ENCODE measurements around the gene GPATCH4. TPM values are rescaled to one million over a fixed set of nuclear protein-coding genes. Genes with fewer than 3 reads are reported as not detected.

GPATCH4 gene
- total RNA-seq, 1 experiment from 2014 or later: 71.7 TPM

DNA sequence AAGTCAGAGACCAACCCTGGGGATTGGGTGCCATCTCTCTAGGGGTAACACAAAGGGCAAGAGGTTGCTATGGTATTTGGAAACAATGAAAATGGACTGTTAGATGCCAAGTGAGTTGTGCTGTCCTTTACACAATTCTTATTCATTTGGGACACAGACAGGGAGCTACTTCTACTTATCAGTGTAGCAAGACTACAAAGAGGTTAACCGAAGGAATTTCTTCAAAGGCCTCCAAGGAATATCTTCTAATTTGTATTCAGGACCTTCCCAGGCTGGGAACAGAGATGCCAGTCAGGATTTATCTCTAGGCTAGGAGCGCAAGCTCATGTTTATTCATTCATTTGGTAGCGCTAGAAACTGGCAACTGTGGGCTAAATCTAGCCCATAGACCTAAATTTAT is 7.1 kb downstream of the GPATCH4 start:
- no peaks in the 10 kb centered on the region for H3K9me3 ChIP-seq (ENCODE audit: control insufficient read depth, low read depth, low read length)
- H2BK15ac ChIP-seq (ENCODE audit: low read depth, low read length): no peak overlapping the region
- H2AFZ ChIP-seq (ENCODE audit: low read length): no peak overlapping the region
- Mint-ChIP-seq H3K27ac (no peak overlapping the region), H3K36me3 (ENCODE audit: insufficient read depth in 1 of 3, low read depth in 3 of 3) (peaks cover 32 to 69% (median 56%) of the 10 kb centered on the region in 3 experiments; a peak in 6 of 7 replicates), H3K27me3 (ENCODE audit: low read depth) (no peaks in the 10 kb centered on the region), H3K9me3 (no peaks in the 10 kb centered on the region), H3K4me1 (peaks cover 16 to 17% of the 10 kb centered on the region in 2 experiments), H3K4me3 (no peak overlapping the region)
- H3K4me2 ChIP-seq (ENCODE audit: insufficient read depth, insufficient read length, low read length): no peak overlapping the region
- no peak overlapping the region for H4K91ac ChIP-seq (ENCODE audit: insufficient read length, low read depth, low read length)
- H2BK12ac ChIP-seq (ENCODE audit: insufficient read length, low read depth, low read length): no peak overlapping the region
- no peak overlapping the region for H3K56ac ChIP-seq (ENCODE audit: insufficient read length, low read depth, low read length)
- H2BK20ac ChIP-seq (ENCODE audit: low read depth, low read length, poor library complexity, severe bottlenecking): no peak overlapping the region
- H2BK120ac ChIP-seq (ENCODE audit: low read depth, low read length, poor library complexity, severe bottlenecking): no peak overlapping the region
- H3K27me3 ChIP-seq (ENCODE audit: insufficient read depth, low read length): no peaks in the 10 kb centered on the region
- H3K79me2 ChIP-seq (ENCODE audit: insufficient read depth, low read length): no peaks in the 10 kb centered on the region
- no peak overlapping the region for H3T11ph ChIP-seq (ENCODE audit: low read length)
- peaks cover 2% of the 10 kb centered on the region for H4K20me1 ChIP-seq (ENCODE audit: control insufficient read depth, insufficient read depth, insufficient read length)
- no peak overlapping the region for H3K14ac ChIP-seq (ENCODE audit: insufficient read depth, low read length)
- no peak for DNase-seq
- no CpG with 5 or more reads among the region's 3 CpGs for WGBS (ENCODE audit: extremely low coverage, insufficient read length, low lambda C conversion rate)
- H3K4me1 ChIP-seq (ENCODE audit: insufficient read depth, low read length): no peaks in the 10 kb centered on the region
- H3K23me2 ChIP-seq (ENCODE audit: insufficient read length, low read depth, low read length, poor library complexity, severe bottlenecking): peaks cover 3% of the 10 kb centered on the region
- no peak overlapping the region for H4K5ac ChIP-seq (ENCODE audit: insufficient read length, low read depth, low read length)
- no peak overlapping the region for H3K4ac ChIP-seq (ENCODE audit: low read depth, low read length)
- no peak overlapping the region for H3K23ac ChIP-seq (ENCODE audit: insufficient read length, low read depth, low read length)
- H4K8ac ChIP-seq (replicated peaks; ENCODE audit: insufficient read length, low read depth, low read length): no peak overlapping the region
- H3K79me1 ChIP-seq (ENCODE audit: insufficient read depth, low read depth, low read length, poor library complexity, severe bottlenecking): no peaks in the 10 kb centered on the region
- no peak overlapping the region for H3K27ac ChIP-seq (ENCODE audit: insufficient read length, low read depth, low read length)
- H3K18ac ChIP-seq (ENCODE audit: insufficient read length, low read depth, low read length): no peak overlapping the region
- TF ChIP-seq, protein P1, sequence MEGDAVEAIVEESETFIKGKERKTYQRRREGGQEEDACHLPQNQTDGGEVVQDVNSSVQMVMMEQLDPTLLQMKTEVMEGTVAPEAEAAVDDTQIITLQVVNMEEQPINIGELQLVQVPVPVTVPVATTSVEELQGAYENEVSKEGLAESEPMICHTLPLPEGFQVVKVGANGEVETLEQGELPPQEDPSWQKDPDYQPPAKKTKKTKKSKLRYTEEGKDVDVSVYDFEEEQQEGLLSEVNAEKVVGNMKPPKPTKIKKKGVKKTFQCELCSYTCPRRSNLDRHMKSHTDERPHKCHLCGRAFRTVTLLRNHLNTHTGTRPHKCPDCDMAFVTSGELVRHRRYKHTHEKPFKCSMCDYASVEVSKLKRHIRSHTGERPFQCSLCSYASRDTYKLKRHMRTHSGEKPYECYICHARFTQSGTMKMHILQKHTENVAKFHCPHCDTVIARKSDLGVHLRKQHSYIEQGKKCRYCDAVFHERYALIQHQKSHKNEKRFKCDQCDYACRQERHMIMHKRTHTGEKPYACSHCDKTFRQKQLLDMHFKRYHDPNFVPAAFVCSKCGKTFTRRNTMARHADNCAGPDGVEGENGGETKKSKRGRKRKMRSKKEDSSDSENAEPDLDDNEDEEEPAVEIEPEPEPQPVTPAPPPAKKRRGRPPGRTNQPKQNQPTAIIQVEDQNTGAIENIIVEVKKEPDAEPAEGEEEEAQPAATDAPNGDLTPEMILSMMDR (conservative IDR thresholded peaks at IDR 0.05): no peak
- no peak overlapping the region for H2AK5ac ChIP-seq (ENCODE audit: insufficient read length, low read length)
- H2BK5ac ChIP-seq (ENCODE audit: insufficient read length, low read length): no peak overlapping the region
- no peak overlapping the region for H3K9ac ChIP-seq (ENCODE audit: extremely low read depth, insufficient read length, low read length)
